Stimulated activated CD8-positive, alpha-beta memory T cell treated with anti-CD3 and anti-CD28 coated beads, Interleukin-12 subunit alpha, Interleukin-12 subunit beta, amount 100 ng/mL, for 4 hours (primary cell): ENCODE measurements around the gene NEK5.
"Not testable (repeated sequence)": the region's sequence is repeated elsewhere in the genome, so short reads cannot be mapped to it uniquely, and the experiment has no call there.

ENCODE experiments used
- DNase-seq: peaks from one replicate; pipeline ENCODE4 v3.0.0-alpha.2; 2020; ENCODE audit warnings: low read depth

Gene NEK5

DNA sequence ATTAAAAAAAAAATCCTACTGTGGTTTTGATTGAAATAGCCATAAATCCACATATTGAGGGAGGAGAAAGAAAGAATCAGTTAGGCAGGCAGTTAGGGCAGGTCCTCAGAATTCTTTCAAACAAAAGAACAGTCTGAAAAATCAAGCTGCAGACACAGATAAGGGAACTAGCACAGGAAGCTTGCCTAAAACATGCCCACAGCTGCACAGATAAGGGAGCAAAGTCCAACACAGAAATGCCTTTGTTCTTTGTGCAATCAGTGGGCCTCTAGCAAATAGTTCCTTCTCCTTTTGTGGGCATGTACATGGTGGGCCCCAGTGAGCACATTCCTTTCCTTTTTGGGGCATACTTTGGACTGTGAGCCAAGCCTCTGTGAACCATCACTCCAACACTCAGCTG is 61.6 kb downstream of the NEK5 start:
- DNase-seq = no peak

DNA sequence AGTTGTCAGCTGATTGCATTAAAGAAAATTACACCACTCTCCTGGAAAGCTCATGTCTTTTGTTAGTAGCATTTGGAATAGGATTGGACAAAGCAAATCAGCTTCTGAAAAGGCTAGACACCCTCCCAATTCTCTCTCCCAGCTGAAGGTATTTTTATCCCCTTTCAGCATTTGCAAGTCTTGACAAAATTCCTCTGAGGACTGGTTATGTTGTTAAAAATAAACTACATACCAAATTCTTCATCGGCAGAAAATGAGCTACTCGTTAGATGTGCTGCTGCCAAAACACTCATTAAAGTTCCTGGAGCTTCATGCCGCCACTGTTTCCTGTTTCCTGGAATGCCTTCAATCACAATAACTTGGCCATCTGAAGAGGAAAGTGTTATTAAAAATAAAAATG is 67.3 kb downstream of the NEK5 start:
- DNase-seq = no peak

DNA sequence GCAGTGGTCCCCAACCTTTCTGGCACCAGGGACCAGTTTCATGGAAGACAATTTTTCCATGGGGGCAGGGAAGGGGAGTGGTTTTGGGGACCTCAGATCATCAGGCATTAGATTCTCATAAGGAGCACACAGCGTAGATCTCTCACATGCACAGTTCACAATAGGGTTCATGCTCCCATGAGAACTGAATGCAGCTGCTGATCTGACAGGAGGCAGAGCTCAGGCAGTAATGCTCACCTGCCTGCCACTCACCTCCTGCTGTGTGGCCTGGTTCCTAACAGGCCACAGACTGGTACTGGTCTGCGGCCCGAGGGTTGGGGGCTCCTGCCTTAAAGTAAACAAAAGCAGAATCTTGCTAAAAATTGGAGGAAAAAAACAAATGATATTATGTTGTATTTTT is 67.8 kb downstream of the NEK5 start:
- not testable (repeated sequence) for DNase-seq

DNA sequence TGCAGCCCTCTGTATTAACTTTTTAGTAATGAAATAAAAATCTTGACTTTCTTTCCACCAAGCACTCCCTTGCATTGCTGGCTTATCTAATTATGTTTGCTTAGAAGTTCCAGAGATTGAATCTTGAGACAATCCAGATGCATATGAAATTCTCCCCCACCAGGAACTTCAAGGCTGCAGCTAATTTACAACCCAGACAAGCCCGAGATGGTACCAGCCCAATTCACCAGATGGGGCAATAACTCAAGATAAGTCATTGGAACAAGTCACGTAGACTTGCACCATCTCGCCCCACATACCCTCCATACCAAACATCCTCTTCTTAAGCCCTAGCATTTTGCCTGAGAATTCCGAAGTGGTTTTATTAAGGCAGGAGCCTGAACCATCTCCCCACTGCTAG is 75.4 kb downstream of the NEK5 start:
- DNase-seq = no peak

GRCh38 chr13:52051400-52051799 is 77.5 kb downstream of the NEK5 start:
- no peak for DNase-seq

GRCh38 chr13:52048516-52048915 is 80.4 kb downstream of the NEK5 start:
- no peak for DNase-seq

- DNase-seq = no peak
These were observed 81.4 kb downstream of the NEK5 start for GRCh38 chr13:52047463-52047862.

GRCh38 chr13:52043675-52044074 is 85.2 kb downstream of the NEK5 start:
- DNase-seq = no peak

- no peak for DNase-seq
These were observed 92.8 kb downstream of the NEK5 start for GRCh38 chr13:52036037-52036436.

DNA sequence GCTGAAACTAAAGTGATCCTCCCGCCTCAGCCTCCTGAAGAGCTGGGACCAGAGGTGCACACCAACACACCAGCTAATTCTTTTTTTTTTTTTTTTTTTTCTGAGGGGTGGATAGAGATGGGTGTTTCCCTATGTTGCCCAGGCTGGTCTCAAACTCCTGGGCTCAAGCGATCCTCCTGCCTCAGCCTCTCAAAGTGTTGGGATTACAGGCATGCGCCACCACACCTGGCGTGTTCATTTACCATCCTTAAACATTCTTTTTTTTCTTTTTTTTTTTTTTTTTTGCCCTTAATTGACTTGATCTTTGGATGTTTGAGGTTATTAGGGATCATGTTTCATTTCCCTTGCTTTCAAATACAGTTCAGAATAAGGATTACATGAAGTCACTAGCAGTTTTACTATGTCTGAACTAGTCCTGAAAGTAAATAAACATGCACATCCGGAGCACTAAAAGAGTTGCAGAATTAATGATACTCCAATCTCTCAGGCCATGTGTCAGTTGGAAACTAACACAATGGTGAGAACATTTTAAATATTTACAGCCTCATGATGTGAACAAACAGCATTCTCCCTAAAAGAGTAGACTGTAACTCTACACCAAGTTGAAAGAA is 94.2 kb downstream of the NEK5 start:
- DNase-seq = no peak

GRCh38 chr13:52033039-52033438 is 95.8 kb downstream of the NEK5 start:
- DNase-seq = no peak

- not testable (repeated sequence) for DNase-seq
These were observed 98.5 kb downstream of the NEK5 start for GRCh38 chr13:52030401-52030800.

- no peak for DNase-seq
These were observed 99.3 kb downstream of the NEK5 start for GRCh38 chr13:52029569-52029968.

- DNase-seq = no peak
These were observed 101.0 kb downstream of the NEK5 start for GRCh38 chr13:52027832-52028231.

- no peak for DNase-seq
These were observed 102.6 kb downstream of the NEK5 start for GRCh38 chr13:52026246-52026626.

- DNase-seq = no peak
These were observed 103.2 kb downstream of the NEK5 start for GRCh38 chr13:52025475-52026245.

DNA sequence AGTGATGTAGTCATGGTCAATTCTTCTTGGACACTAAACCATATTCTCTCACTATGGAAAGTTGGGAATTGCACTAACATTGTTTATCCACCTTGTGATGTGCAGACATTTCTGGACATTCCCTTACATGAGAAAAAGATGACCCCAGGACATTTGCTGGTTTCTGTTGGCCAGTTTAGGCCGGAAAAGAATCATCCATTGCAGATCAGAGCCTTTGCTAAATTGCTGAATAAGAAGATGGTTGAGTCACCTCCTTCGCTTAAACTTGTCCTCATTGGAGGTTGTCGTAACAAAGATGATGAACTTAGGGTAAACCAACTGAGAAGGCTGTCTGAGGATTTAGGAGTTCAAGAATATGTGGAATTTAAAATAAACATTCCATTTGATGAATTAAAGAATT is 104.4 kb downstream of the NEK5 start, which contains the start of gene UTP14C:
TSS of gene UTP14C (plus strand) at position 211 of the 400 bp plus-strand sequence. CDS start 4,114 bp downstream, outside the sequence.
- DNase-seq = no peak

GRCh38 chr13:52022356-52022755 is 106.5 kb downstream of the NEK5 start:
- DNase-seq = no peak

GRCh38 chr13:52020191-52020590 is 108.7 kb downstream of the NEK5 start:
- DNase-seq = no peak

GRCh38 chr13:52016296-52016695 is 112.6 kb downstream of the NEK5 start:
- no peak for DNase-seq

GRCh38 chr13:52012512-52012836 is 116.4 kb downstream of the NEK5 start:
- DNase-seq = no peak

- peak; percentile 98 for DNase-seq
These were observed 117.0 kb downstream of the NEK5 start, which contains the start of gene ALG11 for GRCh38 chr13:52011632-52012511. Gene ALG11 (plus strand): TSS chr13:52012398. CDS start chr13:52012419, 21 bp downstream.
